ENCODE results near the gene BNC1.
A peak's percentile ranks its signal among the peaks of the same experiment; 100 is the strongest.
"Not testable (repeated sequence)": the region's sequence is repeated elsewhere in the genome, so short reads cannot be mapped to it uniquely, and the experiment has no call there.

BNC1 gene

DNA sequence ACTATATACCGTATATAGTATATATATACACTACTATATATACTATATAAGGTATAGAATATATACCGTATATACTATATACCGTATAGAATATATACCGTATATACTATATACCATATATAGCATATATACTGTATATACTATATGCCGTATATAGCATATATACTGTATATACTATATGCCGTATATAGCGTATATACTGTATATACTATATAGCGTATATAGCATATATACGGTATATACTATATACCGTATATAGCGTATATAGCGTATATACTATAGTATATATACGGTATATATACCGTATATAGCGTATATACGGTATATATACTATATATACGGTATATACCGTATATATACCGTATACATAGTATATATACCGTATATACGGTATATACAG lies 54.2 kb downstream of the BNC1 start:
- DNase-seq, result no peak

DNA sequence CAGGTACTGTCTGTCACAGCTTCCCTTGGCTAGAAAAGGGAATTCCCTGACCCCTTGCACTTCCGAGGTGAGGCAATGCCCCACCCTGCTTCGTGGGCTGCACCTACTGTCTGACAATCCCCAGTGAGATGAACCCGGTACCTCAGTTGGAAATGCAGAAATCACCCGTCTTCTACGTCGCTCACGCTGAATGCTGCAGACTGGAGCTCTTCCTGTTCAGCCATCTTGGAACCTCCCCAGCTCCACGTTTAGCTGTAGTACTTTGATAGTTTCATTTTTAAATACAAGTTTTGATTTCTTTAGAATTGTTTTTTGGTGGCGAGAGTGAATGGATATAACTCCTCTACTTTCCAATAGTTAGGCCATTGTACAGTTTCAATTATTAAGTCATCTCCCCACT lies 59.0 kb downstream of the BNC1 start:
- no peak for DNase-seq

DNA sequence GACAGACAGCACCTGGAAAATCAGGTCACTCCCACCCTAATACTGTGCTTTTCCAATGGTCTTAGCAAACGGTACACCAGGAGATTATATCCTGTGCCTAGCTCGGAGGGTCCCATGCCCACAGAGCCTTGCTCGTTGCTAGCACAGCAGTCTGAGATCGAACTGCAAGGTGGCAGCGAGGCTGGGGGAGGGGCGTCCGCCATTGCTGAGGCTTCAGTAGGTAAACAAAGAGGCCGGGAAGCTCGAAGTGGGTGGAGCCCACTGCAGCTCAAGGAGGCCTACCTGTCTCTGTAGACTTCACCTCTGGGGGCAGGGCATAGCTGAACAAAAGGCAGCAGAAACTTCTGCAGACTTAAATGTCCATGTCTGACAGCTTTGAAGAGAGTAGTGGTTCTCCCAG lies 62.7 kb downstream of the BNC1 start:
- not testable (repeated sequence) for DNase-seq

DNA sequence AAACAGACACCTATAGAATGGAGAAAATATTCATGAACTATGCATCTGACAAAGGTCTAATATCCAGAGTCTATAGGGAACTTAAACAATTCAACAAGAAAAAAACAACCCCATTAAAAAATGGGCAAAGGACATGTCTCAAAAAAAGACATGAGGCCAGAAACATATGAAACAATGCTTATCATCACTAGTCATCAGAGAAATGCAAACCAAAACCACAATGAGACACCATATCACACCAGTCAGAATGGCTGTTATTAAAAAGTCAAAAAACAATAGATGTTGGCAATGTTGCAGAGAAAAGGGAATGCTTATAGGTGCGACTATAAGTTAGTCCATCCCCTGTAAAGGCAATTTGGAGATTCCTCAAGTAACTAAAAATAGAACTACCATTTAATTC lies 65.4 kb downstream of the BNC1 start:
- no peak for DNase-seq

DNA sequence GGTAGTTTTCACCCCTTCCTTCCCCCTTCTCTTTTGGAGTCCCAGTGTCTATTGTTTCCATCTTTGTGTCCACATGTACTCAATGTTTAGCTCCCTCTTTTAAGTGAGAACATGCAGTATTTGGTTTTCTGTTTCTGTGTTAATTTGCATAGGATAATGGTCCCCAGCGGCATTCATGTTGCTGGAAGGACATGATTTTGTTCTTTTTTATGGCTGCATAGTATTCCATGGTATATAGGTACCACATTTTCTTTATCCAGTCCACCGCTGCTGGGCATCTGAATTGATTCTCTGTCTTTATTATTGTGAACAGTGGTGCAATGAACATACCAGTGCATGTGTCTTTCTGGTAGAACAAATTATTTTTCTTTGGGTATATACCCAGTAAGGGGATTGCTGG lies 69.2 kb downstream of the BNC1 start:
- DNase-seq, result no peak

DNA sequence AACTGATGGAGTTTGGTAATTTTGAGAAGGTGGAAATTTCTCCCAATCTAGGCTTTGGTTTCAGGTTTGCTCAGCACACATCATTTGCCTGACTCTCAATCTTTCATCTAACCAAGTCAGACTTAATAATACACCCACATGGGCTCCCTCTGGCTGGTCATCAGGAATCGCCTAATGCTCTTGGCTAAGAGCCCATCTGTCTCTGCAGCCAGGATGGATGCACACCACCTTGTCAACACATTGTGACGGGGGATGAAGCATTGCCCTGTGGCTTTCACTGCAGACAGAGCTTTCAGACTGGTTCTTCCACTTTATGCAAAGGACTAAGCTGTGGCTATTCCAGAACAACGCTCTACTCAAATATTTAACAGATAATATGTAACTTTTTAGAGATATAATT lies 73.8 kb downstream of the BNC1 start:
- no peak for DNase-seq

DNA sequence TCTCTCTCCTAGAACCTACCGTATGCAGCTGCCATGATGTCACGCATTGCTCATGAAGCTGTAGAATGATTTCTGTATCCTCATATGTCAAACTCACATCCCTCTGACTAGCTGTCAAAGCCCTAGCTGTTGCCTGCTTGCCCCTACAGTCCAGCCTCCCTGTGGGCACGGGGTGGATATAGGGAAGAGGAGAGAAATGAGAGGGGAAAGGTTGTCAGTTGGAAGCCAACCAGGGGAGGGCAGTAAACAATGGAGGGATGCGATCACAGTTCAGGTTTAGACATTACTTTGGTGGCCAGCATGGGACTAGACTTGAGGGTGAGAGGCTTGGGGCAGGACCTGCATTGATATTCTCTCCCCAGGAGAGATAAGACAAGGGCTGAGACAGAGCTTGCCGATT lies 75.1 kb downstream of the BNC1 start:
- DNase-seq, result no peak

DNA sequence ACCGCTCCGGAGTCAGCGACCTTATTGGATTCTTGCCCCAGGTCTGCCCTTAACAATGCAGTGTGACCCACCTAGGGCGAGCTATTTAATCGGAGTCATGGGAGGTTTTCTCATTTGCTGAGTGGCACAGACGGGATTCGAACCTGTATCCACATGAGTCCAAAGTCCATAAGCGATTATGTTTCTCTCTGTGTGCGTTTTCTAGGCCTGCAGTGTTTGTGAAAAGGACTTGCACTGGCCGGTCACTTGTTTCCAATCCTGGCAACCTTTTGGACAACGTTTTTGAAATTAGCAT lies 76.2 kb downstream of the BNC1 start:
- no peak for DNase-seq

DNA sequence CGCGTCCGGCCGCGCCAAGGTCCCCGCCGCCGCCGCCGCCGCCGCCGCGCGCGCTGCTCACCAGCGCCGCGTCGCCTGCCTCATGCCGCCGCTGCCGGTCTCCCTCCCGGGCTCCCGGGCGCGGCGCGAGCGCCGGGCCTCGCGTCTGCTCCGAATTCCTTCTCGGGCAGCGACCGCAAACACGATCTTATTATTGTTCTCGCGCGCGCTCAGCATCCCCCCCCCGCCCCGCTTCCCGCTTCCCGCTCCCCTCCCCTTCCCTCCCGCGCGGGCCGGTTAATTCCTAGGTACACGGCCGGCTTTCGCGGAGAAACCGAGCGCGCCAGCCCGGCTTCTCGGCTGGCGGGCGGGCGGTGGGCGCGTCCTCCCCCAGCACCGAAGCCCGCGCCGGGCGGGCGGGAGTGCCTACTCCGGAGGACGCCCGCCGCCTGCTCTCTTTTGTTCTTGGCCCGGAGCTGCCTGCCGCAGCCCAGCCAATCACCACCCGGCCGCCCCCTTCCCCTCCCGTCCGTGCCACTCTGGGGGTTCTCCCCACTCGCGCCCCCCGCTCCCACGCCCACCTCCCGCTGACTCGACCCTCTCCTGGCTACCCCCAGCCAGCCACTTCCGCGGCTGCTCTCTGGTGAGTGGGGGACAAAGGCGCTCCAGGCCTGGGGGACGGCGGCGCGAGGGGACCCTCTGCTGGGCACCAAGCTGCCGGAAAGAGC lies 76.7 kb downstream of the BNC1 start, which contains the start of gene HDGFL3:
TSS of gene HDGFL3 (minus strand) at position 164 of the 707 bp plus-strand sequence. CDS start 409 bp downstream, outside the sequence.
- peak; percentile 46 to 59 for DNase-seq

DNA sequence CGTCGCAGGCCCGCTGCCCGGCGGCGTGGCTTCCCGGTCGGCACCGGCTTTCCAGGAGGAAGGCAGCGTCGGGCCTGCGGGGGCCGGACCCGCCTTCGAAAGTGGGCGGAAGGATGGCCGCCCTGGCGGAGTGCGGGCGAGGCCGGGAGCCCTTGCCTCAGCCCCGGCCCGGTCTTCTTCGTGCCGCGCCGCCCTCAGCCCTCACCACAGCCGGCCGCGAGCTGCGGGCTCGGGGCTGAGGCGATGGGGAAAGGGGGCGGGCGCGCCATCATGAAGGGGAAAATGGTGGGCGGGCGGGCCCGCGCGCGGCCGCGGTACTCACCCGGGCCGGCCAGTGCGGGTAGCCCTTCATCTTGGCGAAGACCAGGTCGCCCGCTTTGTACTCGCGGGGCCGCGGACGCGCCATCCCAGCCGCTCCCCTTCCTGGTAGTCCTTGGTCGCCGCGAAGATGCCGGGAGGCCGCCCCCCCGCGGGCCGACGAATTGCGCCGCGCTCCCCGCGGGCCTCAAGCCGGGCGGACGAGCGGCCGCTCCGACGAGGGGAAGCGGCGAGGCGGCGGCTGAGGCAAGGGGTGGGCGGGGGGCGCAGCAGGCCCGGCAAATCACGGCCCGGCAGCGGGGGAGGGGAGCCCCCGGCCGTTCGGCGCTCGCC lies 77.3 kb downstream of the BNC1 start:
- DNase-seq, result peak; percentile 10 to 41

DNA sequence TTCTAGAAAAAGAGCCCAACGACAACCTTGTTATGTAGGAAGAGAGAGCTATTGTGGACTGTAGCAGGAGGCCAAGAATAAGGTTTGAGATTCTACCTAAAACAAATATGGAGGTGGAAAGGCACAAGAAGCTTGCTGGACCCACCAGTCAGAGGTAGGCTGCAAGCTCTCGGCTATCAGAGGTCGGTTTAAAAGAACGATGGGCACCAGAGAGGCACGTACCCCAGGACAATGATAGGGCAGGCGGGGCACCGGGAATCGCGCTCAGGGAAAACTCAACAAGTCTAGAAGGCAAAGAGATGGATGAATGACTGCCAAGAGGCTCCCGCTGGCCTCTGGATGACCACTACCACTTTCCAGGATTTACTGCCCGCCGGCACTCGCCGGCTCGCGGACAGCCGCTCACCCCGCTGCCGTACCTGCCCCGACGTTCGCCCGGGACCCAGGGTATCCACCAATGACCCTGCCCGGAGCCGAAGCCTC lies 77.9 kb downstream of the BNC1 start:
- DNase-seq, result no peak

All from hippocampal formation (tissue), 2 donors.